ENCODE results near the gene GPR108.

GPR108 gene

DNA sequence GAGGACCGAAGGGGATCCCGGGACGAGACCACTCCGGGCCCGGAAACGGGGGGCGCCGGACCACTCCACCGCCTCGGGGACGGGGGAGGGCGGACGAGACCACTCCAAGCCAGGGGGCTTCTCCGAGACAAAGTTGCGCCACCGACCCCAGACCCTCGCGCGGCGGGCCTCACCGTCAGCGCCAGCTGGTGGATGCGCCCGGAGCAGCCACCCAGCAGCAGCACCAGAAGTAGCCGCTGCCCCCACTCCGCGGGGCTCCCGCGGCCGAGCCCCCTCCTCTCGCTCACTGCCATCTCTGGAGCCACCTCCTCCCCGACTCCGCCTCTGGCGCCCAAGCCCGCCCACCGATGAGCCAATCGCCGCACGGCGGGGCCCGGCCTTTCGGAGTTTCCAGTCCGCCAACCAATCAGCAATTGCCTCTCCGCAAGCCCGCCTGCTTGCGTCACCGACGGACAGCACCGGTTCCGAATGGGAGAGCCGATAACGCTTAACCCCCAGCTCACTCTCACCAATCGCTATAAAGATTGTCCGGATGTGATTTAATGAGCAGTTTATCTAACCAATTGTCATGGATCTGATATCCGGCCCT is at the start of gene GPR108:
TSS of gene GPR108 (minus strand) at position 297 of the 589 bp plus-strand sequence. CDS start at position 293, 4 bp downstream.
- Histone ChIP-seq H3K4me1 (ENCODE audit: low read depth, poor library complexity, severe bottlenecking) (peaks cover 35% of the 10 kb centered on the region), H3K9ac (peak within 1 kb of the TSS; percentile 60; the same call in 1 of the 2 replicates), H4K20me1 (ENCODE audit: insufficient read depth) (no peaks in the 10 kb centered on the region), H3K4me2 (peak within 1 kb of the TSS; percentile 100), H3K4me3 (IDR thresholded peaks at IDR 0.05; ENCODE audit: insufficient read depth, low read depth, low read length) (no peak within 1 kb of the TSS), H3K27ac (peak within 1 kb of the TSS; percentile 54), H3K79me2 (ENCODE audit: insufficient read depth, low read depth) (peaks cover 3% of the 10 kb centered on the region; the same call in 1 of the 2 replicates), H3K27me3 (ENCODE audit: insufficient read depth, low read depth) (no peaks in the 10 kb centered on the region), H2AFZ (ENCODE audit: low read depth) (peak within 1 kb of the TSS; percentile 93), H3K36me3 (ENCODE audit: insufficient read depth) (no peaks in the 10 kb centered on the region)
- TF ChIP-seq CTCF (conservative IDR thresholded peaks at IDR 0.05; ENCODE audit: low read depth, low read length), result no peak

- no peak overlapping the region for H3K27ac ChIP-seq
Observed at GRCh38 chr19:6779206-6779605, 41.8 kb upstream of the GPR108 start.

DNA sequence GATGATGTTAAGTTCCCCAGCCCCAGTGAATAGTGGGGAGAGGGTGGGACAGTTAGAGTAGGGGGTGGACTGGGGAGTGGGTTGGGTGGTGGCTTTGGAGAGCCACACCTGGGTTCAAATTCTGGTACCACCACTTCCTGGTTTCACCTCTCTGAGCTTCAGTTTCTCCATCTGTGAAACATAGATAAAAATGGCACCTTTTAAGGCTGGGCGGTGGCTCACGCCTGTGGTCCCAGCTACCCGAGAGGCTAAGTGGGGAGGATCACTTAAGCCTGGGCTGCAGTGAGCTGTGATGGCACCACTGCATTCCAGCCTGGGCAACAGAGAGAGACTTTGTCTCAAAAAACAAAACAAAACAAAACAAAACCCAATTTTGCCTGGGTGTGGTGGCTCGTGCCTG is 41.0 kb upstream of the GPR108 start:
- TF ChIP-seq CTCF (conservative IDR thresholded peaks at IDR 0.05; ENCODE audit: low read depth, low read length), result no peak
- H3K27ac ChIP-seq, result peak overlapping the region; percentile 29; the same call in 1 of the 2 replicates
- H3K9ac ChIP-seq, result no peak overlapping the region
- no peaks in the 10 kb centered on the region for H3K36me3 ChIP-seq (ENCODE audit: insufficient read depth)
- H3K4me3 ChIP-seq (IDR thresholded peaks at IDR 0.05; ENCODE audit: insufficient read depth, low read depth, low read length), result no peak overlapping the region
- no peaks in the 10 kb centered on the region for H4K20me1 ChIP-seq (ENCODE audit: insufficient read depth)
- peaks cover 60% of the 10 kb centered on the region for H3K4me1 ChIP-seq (ENCODE audit: low read depth, poor library complexity, severe bottlenecking)
- peak overlapping the region; percentile 37; the same call in 1 of the 2 replicates for H3K4me2 ChIP-seq
- no peaks in the 10 kb centered on the region for H3K27me3 ChIP-seq (ENCODE audit: insufficient read depth, low read depth)
- peaks cover 66% of the 10 kb centered on the region for H3K79me2 ChIP-seq (ENCODE audit: insufficient read depth, low read depth)
- H2AFZ ChIP-seq (ENCODE audit: low read depth), result no peak overlapping the region

More at GRCh38 chr19:6779206-6779605, 41.8 kb upstream of the GPR108 start:
- Histone ChIP-seq H4K20me1 (ENCODE audit: insufficient read depth) (no peaks in the 10 kb centered on the region), H3K4me2 (no peak overlapping the region), H3K27me3 (ENCODE audit: insufficient read depth, low read depth) (no peaks in the 10 kb centered on the region), H2AFZ (ENCODE audit: low read depth) (no peak overlapping the region), H3K36me3 (ENCODE audit: insufficient read depth) (no peaks in the 10 kb centered on the region), H3K9ac (no peak overlapping the region), H3K4me1 (ENCODE audit: low read depth, poor library complexity, severe bottlenecking) (peaks cover 54% of the 10 kb centered on the region), H3K79me2 (ENCODE audit: insufficient read depth, low read depth) (peaks cover 60% of the 10 kb centered on the region), H3K4me3 (IDR thresholded peaks at IDR 0.05; ENCODE audit: insufficient read depth, low read depth, low read length) (no peak overlapping the region)
- TF ChIP-seq CTCF (conservative IDR thresholded peaks at IDR 0.05; ENCODE audit: low read depth, low read length), result no peak

DNA sequence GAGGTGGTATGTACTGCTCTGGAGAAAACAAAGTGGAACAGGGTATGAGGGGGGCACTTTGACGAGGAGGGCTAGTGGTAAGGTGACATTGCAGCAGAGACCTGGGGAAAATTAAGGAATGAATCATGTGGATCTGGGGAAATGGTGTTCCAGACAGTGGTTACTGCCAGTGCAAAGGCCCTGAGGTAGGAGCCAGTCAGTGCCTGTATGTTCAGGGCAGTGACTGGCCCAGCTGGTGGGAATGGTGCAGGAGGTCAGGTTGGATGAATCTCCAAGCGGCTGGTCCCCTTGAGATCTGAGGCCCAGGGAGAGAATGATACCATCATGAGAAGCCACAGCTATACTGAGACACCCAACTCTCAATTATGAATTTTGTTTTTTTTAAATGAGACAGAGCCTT is 40.1 kb upstream of the GPR108 start:
- Histone ChIP-seq H2AFZ (ENCODE audit: low read depth) (no peak overlapping the region), H3K4me3 (IDR thresholded peaks at IDR 0.05; ENCODE audit: insufficient read depth, low read depth, low read length) (no peak overlapping the region), H3K9ac (no peak overlapping the region), H4K20me1 (ENCODE audit: insufficient read depth) (no peaks in the 10 kb centered on the region), H3K27ac (no peak overlapping the region), H3K4me2 (no peak overlapping the region), H3K27me3 (ENCODE audit: insufficient read depth, low read depth) (no peaks in the 10 kb centered on the region), H3K36me3 (ENCODE audit: insufficient read depth) (no peaks in the 10 kb centered on the region), H3K79me2 (ENCODE audit: insufficient read depth, low read depth) (peaks cover 73% of the 10 kb centered on the region), H3K4me1 (ENCODE audit: low read depth, poor library complexity, severe bottlenecking) (peaks cover 51% of the 10 kb centered on the region)
- TF ChIP-seq CTCF (conservative IDR thresholded peaks at IDR 0.05; ENCODE audit: low read depth, low read length), result no peak

Data from KMS-11 (cell line).